Measurements from ENCODE around the gene DAP. TPM values are rescaled to one million over a fixed set of nuclear protein-coding genes. Genes with fewer than 3 reads are reported as not detected.
"Not testable (repeated sequence)": the region's sequence is repeated elsewhere in the genome, so short reads cannot be mapped to it uniquely, and the experiment has no call there.

The DAP gene
- total RNA-seq, 2 experiments from 2014 or later, result 42.5 to 45.3 TPM

- ChIA-PET CTCF (interaction anchor here (1.4 kb wide), 1 partner anchor 12 kb away, joined by 3 read pairs; no protein-coding TSS in a partner anchor), POLR2A (no interaction called here)
- Mint-ChIP-seq H3K36me3 (ENCODE audit: low read depth) (no peaks in the 10 kb centered on the region), H3K4me1 (ENCODE audit: low read depth) (no peaks in the 10 kb centered on the region), H3K4me3 (no peak overlapping the region), H3K27me3 (no peaks in the 10 kb centered on the region), H3K9me3 (no peaks in the 10 kb centered on the region), H3K27ac (no peak overlapping the region)
- intact Hi-C loops (cut with micrococcal nuclease), result no loop called here
- TF ChIP-seq, protein P1, sequence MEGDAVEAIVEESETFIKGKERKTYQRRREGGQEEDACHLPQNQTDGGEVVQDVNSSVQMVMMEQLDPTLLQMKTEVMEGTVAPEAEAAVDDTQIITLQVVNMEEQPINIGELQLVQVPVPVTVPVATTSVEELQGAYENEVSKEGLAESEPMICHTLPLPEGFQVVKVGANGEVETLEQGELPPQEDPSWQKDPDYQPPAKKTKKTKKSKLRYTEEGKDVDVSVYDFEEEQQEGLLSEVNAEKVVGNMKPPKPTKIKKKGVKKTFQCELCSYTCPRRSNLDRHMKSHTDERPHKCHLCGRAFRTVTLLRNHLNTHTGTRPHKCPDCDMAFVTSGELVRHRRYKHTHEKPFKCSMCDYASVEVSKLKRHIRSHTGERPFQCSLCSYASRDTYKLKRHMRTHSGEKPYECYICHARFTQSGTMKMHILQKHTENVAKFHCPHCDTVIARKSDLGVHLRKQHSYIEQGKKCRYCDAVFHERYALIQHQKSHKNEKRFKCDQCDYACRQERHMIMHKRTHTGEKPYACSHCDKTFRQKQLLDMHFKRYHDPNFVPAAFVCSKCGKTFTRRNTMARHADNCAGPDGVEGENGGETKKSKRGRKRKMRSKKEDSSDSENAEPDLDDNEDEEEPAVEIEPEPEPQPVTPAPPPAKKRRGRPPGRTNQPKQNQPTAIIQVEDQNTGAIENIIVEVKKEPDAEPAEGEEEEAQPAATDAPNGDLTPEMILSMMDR (IDR thresholded peaks at IDR 0.05), result no peak
- no peak for DNase-seq
- ATAC-seq, result no peak
These were observed 27.3 kb upstream of the DAP start for GRCh38 chr5:10788358-10788757.

DNA sequence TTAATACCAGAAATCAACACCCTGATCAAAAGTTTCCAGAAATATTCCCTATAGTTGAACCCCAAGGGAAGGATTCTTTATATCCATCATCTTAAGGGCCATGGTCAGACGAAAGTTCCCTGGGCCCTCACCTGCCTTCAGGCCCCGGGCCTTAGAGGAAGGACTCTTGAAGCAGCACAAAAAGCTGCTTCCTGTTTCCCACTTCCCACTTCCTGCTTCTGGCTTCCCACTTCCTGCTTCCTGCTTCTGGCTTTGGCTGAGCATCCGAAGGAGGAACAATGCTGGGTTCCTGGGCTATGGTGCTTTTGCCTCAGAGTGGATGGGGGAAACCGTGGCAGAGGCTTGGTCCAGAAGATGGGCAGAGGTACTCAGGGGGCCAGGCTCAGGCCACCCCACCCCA, 25.8 kb upstream of the DAP start:
- TF ChIP-seq, protein P1 (IDR thresholded peaks at IDR 0.05), result no peak
- CTCF ChIA-PET, result no interaction called here
- POLR2A ChIA-PET, result no interaction called here
- Mint-ChIP-seq H3K27ac (no peak overlapping the region), H3K27me3 (no peaks in the 10 kb centered on the region), H3K4me1 (ENCODE audit: low read depth) (no peaks in the 10 kb centered on the region), H3K36me3 (ENCODE audit: low read depth) (no peaks in the 10 kb centered on the region), H3K9me3 (no peaks in the 10 kb centered on the region), H3K4me3 (no peak overlapping the region)
- intact Hi-C loops (cut with micrococcal nuclease), result no loop called here
- DNase-seq (no peak), ATAC-seq (no peak)

DNA sequence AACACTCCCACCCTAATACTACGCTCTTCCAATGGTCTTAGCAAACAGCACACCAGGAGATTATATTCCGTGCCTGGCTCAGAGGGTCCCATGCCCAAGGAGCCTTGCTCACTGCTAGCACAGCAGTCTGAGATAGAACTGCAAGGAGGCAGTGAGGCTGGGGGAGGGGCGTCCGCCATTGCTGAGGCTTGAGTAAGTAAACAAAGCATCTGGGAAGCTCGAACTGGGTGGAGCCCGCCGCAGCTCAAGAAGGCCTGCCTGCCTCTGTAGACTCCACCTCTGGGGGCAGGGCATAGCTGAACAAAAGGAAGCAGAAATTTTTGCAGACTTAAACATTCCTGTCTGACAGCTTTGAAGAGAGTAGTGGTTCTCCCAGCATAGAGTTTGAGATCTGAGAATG, 19.2 kb upstream of the DAP start:
- DNase-seq; intact Hi-C loops (cut with micrococcal nuclease); H3K27ac Mint-ChIP-seq; POLR2A ChIA-PET; H3K27me3 Mint-ChIP-seq; H3K36me3 Mint-ChIP-seq (ENCODE audit: low read depth); H3K9me3 Mint-ChIP-seq; H3K4me1 Mint-ChIP-seq (ENCODE audit: low read depth); CTCF ChIA-PET; H3K4me3 Mint-ChIP-seq; ATAC-seq: not testable (repeated sequence)

DNA sequence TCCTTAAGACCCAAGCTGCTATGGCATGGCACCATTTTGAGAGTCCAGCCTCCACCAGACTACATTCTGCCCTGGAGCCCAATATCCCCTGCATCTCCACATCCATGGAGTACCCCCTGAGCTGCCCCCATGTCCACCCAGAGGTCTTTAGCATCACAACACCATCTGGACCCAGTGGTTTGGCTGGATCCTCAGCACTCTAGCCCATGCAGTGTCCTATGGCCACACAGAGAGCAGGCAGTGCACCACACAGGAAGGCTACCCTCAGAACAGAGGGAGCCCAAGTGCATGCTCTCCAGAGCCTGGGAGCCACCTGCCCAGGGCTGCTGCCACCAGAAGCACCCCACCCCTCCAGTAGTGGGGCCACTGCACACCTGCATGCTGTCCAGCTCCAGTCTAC, 18.6 kb upstream of the DAP start:
- intact Hi-C loops (cut with micrococcal nuclease), result no loop called here
- Mint-ChIP-seq H3K4me1 (ENCODE audit: low read depth) (no peaks in the 10 kb centered on the region), H3K27ac (no peak overlapping the region), H3K4me3 (no peak overlapping the region), H3K36me3 (ENCODE audit: low read depth) (no peaks in the 10 kb centered on the region), H3K9me3 (no peaks in the 10 kb centered on the region), H3K27me3 (peaks cover 3% of the 10 kb centered on the region)
- TF ChIP-seq, protein P1 (IDR thresholded peaks at IDR 0.05), result no peak
- ATAC-seq (no peak), DNase-seq (no peak)
- CTCF ChIA-PET, result no interaction called here
- POLR2A ChIA-PET, result no interaction called here

- DNase-seq (no peak), ATAC-seq (no peak)
- Mint-ChIP-seq H3K9me3 (no peaks in the 10 kb centered on the region), H3K36me3 (ENCODE audit: low read depth) (no peaks in the 10 kb centered on the region), H3K4me3 (no peak overlapping the region), H3K27me3 (peaks cover 6% of the 10 kb centered on the region), H3K27ac (no peak overlapping the region), H3K4me1 (ENCODE audit: low read depth) (no peaks in the 10 kb centered on the region)
- CTCF ChIA-PET, result interaction anchor here (1.4 kb wide), 1 partner anchor 14 kb away, joined by 3 read pairs; no protein-coding TSS in a partner anchor
- intact Hi-C loops (cut with micrococcal nuclease), result no loop called here
- TF ChIP-seq, protein P1 (IDR thresholded peaks at IDR 0.05), result no peak
- POLR2A ChIA-PET, result interaction anchor here (0.7 kb wide), 1 partner anchor 227 kb away, joined by 4 read pairs; no protein-coding TSS in a partner anchor
These were observed 17.3 kb upstream of the DAP start for GRCh38 chr5:10778179-10778910.
